Astrocyte of the hippocampus (primary cell): ENCODE results near the gene ZNF766.
"Not testable (repeated sequence)": the region's sequence is repeated elsewhere in the genome, so short reads cannot be mapped to it uniquely, and the experiment has no call there.

ENCODE experiments used
- DNase-seq: peaks from one replicate; pipeline ENCODE4 v3.0.0; 2011; ENCODE audit warnings: low read depth, low spot score

Gene ZNF766

GRCh38 chr19:52269338-52270261, at the start of gene ZNF766:
Gene ZNF766 (plus strand): TSS chr19:52269587. CDS start chr19:52269614, 27 bp downstream.
- peak; percentile 97 for DNase-seq

GRCh38 chr19:52219611-52220010, 49.8 kb upstream of the ZNF766 start:
- no peak for DNase-seq

- no peak for DNase-seq
Observed at GRCh38 chr19:52221031-52221430, 48.4 kb upstream of the ZNF766 start.

- DNase-seq = no peak
Observed at GRCh38 chr19:52221831-52222375, 47.5 kb upstream of the ZNF766 start.

GRCh38 chr19:52224211-52224610, 45.2 kb upstream of the ZNF766 start:
- DNase-seq = no peak

GRCh38 chr19:52226652-52227051, 42.7 kb upstream of the ZNF766 start:
- DNase-seq = no peak

GRCh38 chr19:52227196-52227940, 42.0 kb upstream of the ZNF766 start:
- no peak for DNase-seq

- DNase-seq = no peak
Observed at GRCh38 chr19:52227980-52228379, 41.4 kb upstream of the ZNF766 start.

GRCh38 chr19:52229524-52229923, 39.9 kb upstream of the ZNF766 start:
- no peak for DNase-seq

- DNase-seq = no peak
Observed at GRCh38 chr19:52230685-52231084, 38.7 kb upstream of the ZNF766 start.

- peak; percentile 49 for DNase-seq
Observed at GRCh38 chr19:52231154-52231910, 38.1 kb upstream of the ZNF766 start.

GRCh38 chr19:52234406-52234805, 35.0 kb upstream of the ZNF766 start:
- no peak for DNase-seq

GRCh38 chr19:52237197-52237596, 32.2 kb upstream of the ZNF766 start:
- DNase-seq = no peak

- DNase-seq = peak; percentile 84
Observed at GRCh38 chr19:52237771-52238400, 31.5 kb upstream of the ZNF766 start.

- no peak for DNase-seq
Observed at GRCh38 chr19:52244021-52244420, 25.4 kb upstream of the ZNF766 start.

GRCh38 chr19:52248241-52248640, 21.1 kb upstream of the ZNF766 start:
- peak; percentile 35 for DNase-seq

- DNase-seq = no peak
Observed at GRCh38 chr19:52258426-52258825, 11.0 kb upstream of the ZNF766 start.

GRCh38 chr19:52265556-52265955, 3.8 kb upstream of the ZNF766 start:
- not testable (repeated sequence) for DNase-seq

GRCh38 chr19:52270266-52270885, 989 bp downstream of the ZNF766 start:
- DNase-seq = peak; percentile 40

- no peak for DNase-seq
Observed at GRCh38 chr19:52273301-52273700, 3.9 kb downstream of the ZNF766 start.

- DNase-seq = no peak
Observed at GRCh38 chr19:52274191-52274590, 4.8 kb downstream of the ZNF766 start.
